ENCODE measurements around the gene CCDC34. TPM values are rescaled to one million over a fixed set of nuclear protein-coding genes. Genes with fewer than 3 reads are reported as not detected.

The CCDC34 gene
- total RNA-seq, 1 donor from 2014 or later: 1.6 TPM

DNA sequence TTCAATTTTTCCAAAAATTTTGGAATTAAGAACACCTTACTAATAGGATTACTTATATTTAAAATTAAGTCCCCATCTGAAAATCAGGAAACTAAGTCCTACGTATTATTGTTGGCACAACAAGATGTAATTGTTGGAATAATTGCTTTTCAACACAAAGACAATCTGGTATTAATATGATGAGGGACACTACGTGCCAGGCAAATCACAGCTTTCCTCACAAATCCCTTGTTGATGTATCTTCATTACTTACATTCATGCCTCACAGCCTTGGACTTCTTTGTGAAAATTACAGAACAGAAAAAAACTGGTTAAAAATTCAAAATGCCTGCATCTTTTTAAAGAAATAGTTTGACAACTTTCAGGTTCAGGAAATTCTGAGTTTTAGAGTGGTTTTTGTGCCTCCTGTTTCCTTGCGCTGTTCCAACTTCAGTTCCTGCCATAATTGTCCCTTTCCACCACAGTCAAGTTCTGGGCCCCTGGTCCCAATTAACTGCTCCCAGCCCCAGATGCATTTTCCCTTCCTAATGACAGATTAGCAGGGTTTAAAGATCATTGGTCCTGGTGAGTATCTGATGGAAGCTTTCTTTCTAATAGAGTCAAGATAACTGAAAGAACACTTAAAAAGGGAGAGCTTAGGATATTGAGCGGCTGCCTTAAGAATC lies 23.3 kb upstream of the CCDC34 start:
- no peak overlapping the region for H3K4me3 ChIP-seq
- no peak overlapping the region for H3K27ac ChIP-seq
- TF ChIP-seq, protein P1, sequence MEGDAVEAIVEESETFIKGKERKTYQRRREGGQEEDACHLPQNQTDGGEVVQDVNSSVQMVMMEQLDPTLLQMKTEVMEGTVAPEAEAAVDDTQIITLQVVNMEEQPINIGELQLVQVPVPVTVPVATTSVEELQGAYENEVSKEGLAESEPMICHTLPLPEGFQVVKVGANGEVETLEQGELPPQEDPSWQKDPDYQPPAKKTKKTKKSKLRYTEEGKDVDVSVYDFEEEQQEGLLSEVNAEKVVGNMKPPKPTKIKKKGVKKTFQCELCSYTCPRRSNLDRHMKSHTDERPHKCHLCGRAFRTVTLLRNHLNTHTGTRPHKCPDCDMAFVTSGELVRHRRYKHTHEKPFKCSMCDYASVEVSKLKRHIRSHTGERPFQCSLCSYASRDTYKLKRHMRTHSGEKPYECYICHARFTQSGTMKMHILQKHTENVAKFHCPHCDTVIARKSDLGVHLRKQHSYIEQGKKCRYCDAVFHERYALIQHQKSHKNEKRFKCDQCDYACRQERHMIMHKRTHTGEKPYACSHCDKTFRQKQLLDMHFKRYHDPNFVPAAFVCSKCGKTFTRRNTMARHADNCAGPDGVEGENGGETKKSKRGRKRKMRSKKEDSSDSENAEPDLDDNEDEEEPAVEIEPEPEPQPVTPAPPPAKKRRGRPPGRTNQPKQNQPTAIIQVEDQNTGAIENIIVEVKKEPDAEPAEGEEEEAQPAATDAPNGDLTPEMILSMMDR (IDR thresholded peaks at IDR 0.05): no peak
- DNase-seq: no peak
- no peak for ATAC-seq
- no peaks in the 10 kb centered on the region for H3K36me3 ChIP-seq
- intact Hi-C loops (cut with DNase I): no loop called here
- H3K4me1 ChIP-seq: no peaks in the 10 kb centered on the region
- no peaks in the 10 kb centered on the region for H3K27me3 ChIP-seq
- no peaks in the 10 kb centered on the region for H3K9me3 ChIP-seq

DNA sequence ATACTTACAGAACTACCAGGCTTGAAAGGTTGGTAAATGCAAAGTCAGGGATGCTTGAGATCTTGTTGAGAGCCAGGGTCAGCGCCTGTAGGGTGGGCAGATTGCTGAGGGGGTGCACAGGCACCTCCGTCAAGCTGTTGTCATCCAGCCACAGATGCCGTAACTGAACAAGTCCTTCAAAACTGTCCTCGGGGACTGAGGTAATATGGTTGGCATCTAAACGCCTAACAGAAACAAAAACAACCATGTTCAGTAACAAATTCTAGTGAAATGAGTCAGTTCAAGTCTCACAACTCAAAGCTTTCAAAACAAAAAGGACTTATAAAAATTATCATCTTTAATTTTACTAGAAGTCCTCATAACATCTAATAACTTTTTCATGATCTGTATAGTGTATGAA lies 22.2 kb upstream of the CCDC34 start:
- Histone ChIP-seq H3K27me3 (no peaks in the 10 kb centered on the region), H3K36me3 (no peaks in the 10 kb centered on the region), H3K4me3 (no peak overlapping the region), H3K27ac (no peak overlapping the region), H3K9me3 (no peaks in the 10 kb centered on the region), H3K4me1 (no peaks in the 10 kb centered on the region)
- intact Hi-C loops (cut with DNase I): no loop called here
- TF ChIP-seq, protein P1 (IDR thresholded peaks at IDR 0.05): no peak
- DNase-seq (no peak), ATAC-seq (no peak)

DNA sequence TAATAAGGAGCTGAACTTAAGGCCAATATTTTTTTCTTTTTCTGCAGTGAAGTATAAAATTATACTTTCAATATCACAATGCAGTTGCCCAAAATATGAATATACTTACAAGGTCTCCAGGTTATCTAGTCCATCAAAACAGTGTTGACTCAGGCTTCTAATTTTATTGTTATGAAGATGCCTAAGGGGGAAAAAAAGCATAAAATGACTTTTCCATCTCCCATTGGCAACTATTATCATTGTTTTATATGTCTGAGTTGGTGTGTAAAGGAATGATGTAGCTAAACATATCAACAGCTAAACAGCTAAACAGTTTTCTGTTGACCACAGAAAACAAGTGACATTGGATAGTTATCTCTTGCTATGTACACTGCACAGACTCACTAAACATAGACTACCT lies 21.2 kb upstream of the CCDC34 start:
- Histone ChIP-seq H3K27me3 (no peaks in the 10 kb centered on the region), H3K9me3 (no peaks in the 10 kb centered on the region), H3K4me1 (no peaks in the 10 kb centered on the region), H3K4me3 (no peak overlapping the region), H3K36me3 (no peaks in the 10 kb centered on the region), H3K27ac (no peak overlapping the region)
- intact Hi-C loops (cut with DNase I): no loop called here
- ATAC-seq: no peak
- no peak for DNase-seq
- TF ChIP-seq, protein P1 (IDR thresholded peaks at IDR 0.05): no peak

GRCh38 chr11:27383645-27384044 lies 20.6 kb upstream of the CCDC34 start:
- H3K9me3 ChIP-seq: no peaks in the 10 kb centered on the region
- DNase-seq (no peak), ATAC-seq (no peak)
- H3K4me1 ChIP-seq: no peaks in the 10 kb centered on the region
- no peaks in the 10 kb centered on the region for H3K36me3 ChIP-seq
- intact Hi-C loops (cut with DNase I): no loop called here
- no peak overlapping the region for H3K27ac ChIP-seq
- no peak overlapping the region for H3K4me3 ChIP-seq
- TF ChIP-seq, protein P1 (IDR thresholded peaks at IDR 0.05): no peak
- no peaks in the 10 kb centered on the region for H3K27me3 ChIP-seq

DNA sequence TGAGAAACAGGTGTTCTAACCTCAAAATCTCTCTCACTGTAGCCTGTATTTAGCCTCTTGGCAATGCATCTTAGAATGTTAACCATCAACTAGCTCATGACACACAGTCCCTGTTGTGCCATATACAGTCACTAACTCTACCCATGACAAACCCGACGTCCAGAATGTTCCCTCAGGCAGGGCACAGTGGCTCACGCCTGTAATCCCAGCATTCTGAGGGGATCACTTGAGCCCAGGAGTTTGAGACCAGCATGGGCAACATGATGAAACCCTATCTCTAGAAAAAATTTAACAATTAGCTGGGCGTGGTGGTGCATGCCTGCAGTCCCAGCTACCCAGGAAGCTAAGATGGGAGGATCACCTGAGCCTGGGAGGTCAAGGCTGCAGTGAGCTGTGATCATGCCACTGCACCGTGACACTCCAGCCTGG lies 18.2 kb upstream of the CCDC34 start:
- ATAC-seq: no peak
- Histone ChIP-seq H3K4me3 (no peak overlapping the region), H3K9me3 (no peaks in the 10 kb centered on the region), H3K27me3 (no peaks in the 10 kb centered on the region), H3K36me3 (no peaks in the 10 kb centered on the region), H3K4me1 (no peaks in the 10 kb centered on the region), H3K27ac (no peak overlapping the region)
- TF ChIP-seq, protein P1 (IDR thresholded peaks at IDR 0.05): no peak
- DNase-seq: no peak
- intact Hi-C loops (cut with DNase I): no loop called here

GRCh38 chr11:27380771-27381170 lies 17.8 kb upstream of the CCDC34 start:
- Histone ChIP-seq H3K27me3 (no peaks in the 10 kb centered on the region), H3K9me3 (no peaks in the 10 kb centered on the region), H3K4me1 (no peaks in the 10 kb centered on the region), H3K4me3 (no peak overlapping the region), H3K36me3 (no peaks in the 10 kb centered on the region), H3K27ac (no peak overlapping the region)
- ATAC-seq: no peak
- DNase-seq: no peak
- TF ChIP-seq, protein P1 (IDR thresholded peaks at IDR 0.05): no peak
- intact Hi-C loops (cut with DNase I): no loop called here

All from upper lobe of right lung (tissue), 1 donor.